Suprapubic skin (tissue), 4 donors: ENCODE data around the gene NDUFB2. TPM values are rescaled to one million over a fixed set of nuclear protein-coding genes. Genes with fewer than 3 reads are reported as not detected.

Experiments
- DNase-seq, 2 donors: peaks; one replicate each; pipeline ENCODE4 v3.0.0-alpha.2; 2019; ENCODE audit warnings: low spot score in 2 of 2
- H3K27ac ChIP-seq: fragments of 200-600 bp; sonication (generic); one replicate; pipeline ENCODE4 v1.5.1; 2019
- H3K27me3 ChIP-seq: fragments of 200-600 bp; sonication (generic); one replicate; pipeline ENCODE4 v1.5.1; 2019
- H3K36me3 ChIP-seq: fragments of 200-600 bp; sonication (generic); one replicate; pipeline ENCODE4 v1.5.1; 2019
- H3K4me1 ChIP-seq: fragments of 200-600 bp; sonication (generic); one replicate; pipeline ENCODE4 v1.5.1; 2019
- H3K4me3 ChIP-seq: fragments of 200-600 bp; sonication (generic); one replicate; pipeline ENCODE4 v1.5.1; 2019; ENCODE audit warnings: mild to moderate bottlenecking
- H3K9me3 ChIP-seq: fragments of 200-600 bp; sonication (generic); one replicate; pipeline ENCODE4 v1.5.1; 2019
- CTCF ChIP-seq, 2 donors: fragments of 200-600 bp in 1 of 2; fragments of 450-650 bp in 1 of 2; sonication (generic) in 1 of 2; IDR thresholded peaks; one replicate each; pipeline ENCODE4 v1.5.1; 2016 to 2019; ENCODE audit warnings: antibody characterized with exemption in 2 of 2, mild to moderate bottlenecking in 1 of 2, moderate library complexity in 1 of 2
- EP300 ChIP-seq: sonication (generic); formaldehyde crosslinking; IDR thresholded peaks from one replicate; pipeline ENCODE4 v1.6.1; 2017; ENCODE audit warnings: antibody characterized with exemption
- POLR2A ChIP-seq, 2 donors: fragments of 450-650 bp; IDR thresholded peaks; one replicate each; pipeline ENCODE4 v1.6.1; 2017; ENCODE audit warnings: antibody characterized with exemption in 2 of 2, mild to moderate bottlenecking in 2 of 2, moderate library complexity in 2 of 2
- POLR2AphosphoS5 ChIP-seq, 3 donors: sonication (generic); formaldehyde crosslinking; IDR thresholded peaks; one replicate each; pipeline ENCODE4 v1.6.1; 2017; ENCODE audit warnings: antibody characterized with exemption in 3 of 3
- WGBS: methylation state at CpG from one replicate; pipeline ENCODE4 v1.1.5; 2018; 5-methylcytosine and 5-hydroxymethylcytosine counted together
- total RNA-seq, 4 donors: library from RNA; depleted of rRNA; stranded (reverse); fragments of >200 nt; gene quantifications; one replicate each; pipeline ENCODE4 v1.1.0, GENCODE V29; 2016

The NDUFB2 gene
- total RNA-seq, 4 donors from 2014 or later: 104 to 435 (median 229) TPM

- Histone ChIP-seq H3K9me3 (no peaks in the 10 kb centered on the region), H3K4me3 (no peak overlapping the region), H3K27ac (no peak overlapping the region), H3K4me1 (no peaks in the 10 kb centered on the region), H3K36me3 (peaks cover 28% of the 10 kb centered on the region), H3K27me3 (no peaks in the 10 kb centered on the region)
- WGBS: 100% methylated on average over 2 of the region's 2 CpGs
- TF ChIP-seq POLR2A (IDR thresholded peaks at IDR 0.05) (no peak), POLR2AphosphoS5 (IDR thresholded peaks at IDR 0.05) (no peak), CTCF (IDR thresholded peaks at IDR 0.05) (no peak), EP300 (no peak)
- DNase-seq: no peak
These were observed 50.2 kb downstream of the NDUFB2 start for GRCh38 chr7:140746751-140747150.

GRCh38 chr7:140752533-140752932, 56.0 kb downstream of the NDUFB2 start:
- H3K4me1 ChIP-seq: no peaks in the 10 kb centered on the region
- H3K27ac ChIP-seq: no peak overlapping the region
- no peak for TF ChIP-seq CTCF (IDR thresholded peaks at IDR 0.05)
- no peak for TF ChIP-seq EP300
- TF ChIP-seq POLR2AphosphoS5 (IDR thresholded peaks at IDR 0.05): no peak
- TF ChIP-seq POLR2A (IDR thresholded peaks at IDR 0.05): no peak
- 90% methylated on average over 1 of the region's 1 CpG for WGBS
- no peak for DNase-seq
- H3K36me3 ChIP-seq: peaks cover 39% of the 10 kb centered on the region
- no peaks in the 10 kb centered on the region for H3K27me3 ChIP-seq
- H3K4me3 ChIP-seq: no peak overlapping the region
- no peaks in the 10 kb centered on the region for H3K9me3 ChIP-seq

GRCh38 chr7:140754506-140754905, 58.0 kb downstream of the NDUFB2 start:
- no peaks in the 10 kb centered on the region for H3K4me1 ChIP-seq
- H3K27me3 ChIP-seq: no peaks in the 10 kb centered on the region
- no peak for DNase-seq
- no peaks in the 10 kb centered on the region for H3K9me3 ChIP-seq
- no peak overlapping the region for H3K4me3 ChIP-seq
- no peak overlapping the region for H3K27ac ChIP-seq
- TF ChIP-seq POLR2A (IDR thresholded peaks at IDR 0.05) (no peak), POLR2AphosphoS5 (IDR thresholded peaks at IDR 0.05) (no peak), CTCF (IDR thresholded peaks at IDR 0.05) (no peak), EP300 (no peak)
- WGBS: 69% methylated on average over 3 of the region's 3 CpGs
- peaks cover 24% of the 10 kb centered on the region for H3K36me3 ChIP-seq

Other genes with a start within 250 kb of the NDUFB2 start
- 10 to 100 TPM; 58.1 to 95.8 (median 79.5) TPM for gene MKRN1, start 217.2 kb upstream of the NDUFB2 start, total RNA-seq
- gene DENND2A, start 55.9 kb upstream of the NDUFB2 start, total RNA-seq: 1 to 10 TPM in 3 of 4 donors, under 1 TPM in 1; 0.99 to 5.1 (median 2.2) TPM
- 10 to 100 TPM; 41.2 to 65.9 (median 53.3) TPM for gene ADCK2, start 23.8 kb upstream of the NDUFB2 start, total RNA-seq
- gene BRAF, start 228.2 kb downstream of the NDUFB2 start, total RNA-seq: 10 to 100 TPM; 32.2 to 94.9 (median 41.0) TPM